ENCODE measurements around the gene CFAP90. TPM values are rescaled to one million over a fixed set of nuclear protein-coding genes. Genes with fewer than 3 reads are reported as not detected.

Gene CFAP90
- total RNA-seq, 1 donor from 2014 or later = not detected

- no peaks in the 10 kb centered on the region for H3K79me2 ChIP-seq (ENCODE audit: low read depth)
- H3K9me3 ChIP-seq (ENCODE audit: low read depth) = no peaks in the 10 kb centered on the region
- no peak overlapping the region for H2AFZ ChIP-seq (replicated peaks)
- peaks cover 4% of the 10 kb centered on the region for H3K4me1 ChIP-seq
- no peak overlapping the region for H3K4me2 ChIP-seq
- no peaks in the 10 kb centered on the region for H3K36me3 ChIP-seq
- no peak overlapping the region for H3K4me3 ChIP-seq
- no peak overlapping the region for H3K27ac Mint-ChIP-seq
- peaks cover 25% of the 10 kb centered on the region for H3F3A ChIP-seq (ENCODE audit: low read depth)
- H3K9ac ChIP-seq = no peak overlapping the region
- peaks cover 7% of the 10 kb centered on the region for H3K27me3 Mint-ChIP-seq (ENCODE audit: insufficient read depth, low read depth)
- peaks cover 16% of the 10 kb centered on the region for H3K4me1 Mint-ChIP-seq
- no peaks in the 10 kb centered on the region for H4K20me1 ChIP-seq (ENCODE audit: low read depth)
- H3K27ac ChIP-seq = no peak overlapping the region
- peaks cover 3% of the 10 kb centered on the region for H3K36me3 Mint-ChIP-seq
- no peak for TF ChIP-seq EZH2 (IDR thresholded peaks at IDR 0.05)
- TF ChIP-seq EZH2phosphoT487 (IDR thresholded peaks at IDR 0.05) = no peak
- TF ChIP-seq CTCF (IDR thresholded peaks at IDR 0.05) = no peak
- peaks cover 2% of the 10 kb centered on the region for H3K9me3 Mint-ChIP-seq
- no peak for DNase-seq (ENCODE audit: low spot score)
- H3K4me3 Mint-ChIP-seq = no peak overlapping the region
- peaks cover 17% of the 10 kb centered on the region for H3K27me3 ChIP-seq
Measured at GRCh38 chr5:7852988-7853387, 2.1 kb upstream of the CFAP90 start.

DNA sequence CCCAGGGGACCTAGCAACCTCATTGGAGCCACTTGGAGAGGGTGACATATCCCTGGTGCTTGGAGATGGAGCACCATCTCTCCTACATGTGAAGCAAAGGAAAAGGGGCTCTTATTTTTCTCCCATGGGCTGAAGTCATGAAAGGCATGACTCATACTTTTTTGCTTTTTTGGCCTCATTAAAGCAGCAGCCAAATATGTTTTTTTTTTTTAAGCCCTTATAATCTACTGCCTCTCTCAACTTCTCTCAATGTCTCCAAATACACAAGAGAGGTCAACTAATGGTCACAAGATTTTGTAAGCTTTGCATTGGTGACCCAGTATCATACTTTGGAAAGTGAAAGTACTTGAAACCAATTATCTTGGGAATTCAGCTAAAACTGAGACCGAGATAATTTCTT, 1.6 kb upstream of the CFAP90 start:
- no peak overlapping the region for H3K4me2 ChIP-seq
- H3K36me3 Mint-ChIP-seq = peaks cover 3% of the 10 kb centered on the region
- H3K4me3 Mint-ChIP-seq = peak overlapping the region; percentile 92
- peaks cover 16% of the 10 kb centered on the region for H3K4me1 Mint-ChIP-seq
- H3K27me3 Mint-ChIP-seq (ENCODE audit: insufficient read depth, low read depth) = peaks cover 7% of the 10 kb centered on the region
- peaks cover 21% of the 10 kb centered on the region for H3F3A ChIP-seq (ENCODE audit: low read depth)
- no peak overlapping the region for H3K9ac ChIP-seq
- peaks cover 2% of the 10 kb centered on the region for H3K9me3 Mint-ChIP-seq
- H3K27ac Mint-ChIP-seq = no peak overlapping the region
- DNase-seq (ENCODE audit: low spot score) = no peak
- H3K9me3 ChIP-seq (ENCODE audit: low read depth) = no peaks in the 10 kb centered on the region
- no peaks in the 10 kb centered on the region for H4K20me1 ChIP-seq (ENCODE audit: low read depth)
- TF ChIP-seq EZH2 (IDR thresholded peaks at IDR 0.05) (no peak), CTCF (IDR thresholded peaks at IDR 0.05) (no peak), EZH2phosphoT487 (IDR thresholded peaks at IDR 0.05) (no peak)
- H3K79me2 ChIP-seq (ENCODE audit: low read depth) = no peaks in the 10 kb centered on the region
- peaks cover 4% of the 10 kb centered on the region for H3K4me1 ChIP-seq
- no peak overlapping the region for H3K4me3 ChIP-seq
- H3K27me3 ChIP-seq = peaks cover 21% of the 10 kb centered on the region
- no peak overlapping the region for H3K27ac ChIP-seq
- no peak overlapping the region for H2AFZ ChIP-seq (replicated peaks)
- no peaks in the 10 kb centered on the region for H3K36me3 ChIP-seq

GRCh38 chr5:7851617-7852289, 820 bp upstream of the CFAP90 start:
- H3K9me3 Mint-ChIP-seq = peaks cover 2% of the 10 kb centered on the region
- H4K20me1 ChIP-seq (ENCODE audit: low read depth) = no peaks in the 10 kb centered on the region
- H3K27ac ChIP-seq = no peak overlapping the region
- peaks cover 7% of the 10 kb centered on the region for H3K27me3 Mint-ChIP-seq (ENCODE audit: insufficient read depth, low read depth)
- H3K79me2 ChIP-seq (ENCODE audit: low read depth) = no peaks in the 10 kb centered on the region
- TF ChIP-seq EZH2phosphoT487 (IDR thresholded peaks at IDR 0.05) (no peak), EZH2 (IDR thresholded peaks at IDR 0.05) (no peak), CTCF (IDR thresholded peaks at IDR 0.05) (no peak)
- no peak overlapping the region for H2AFZ ChIP-seq (replicated peaks)
- no peak overlapping the region for H3K9ac ChIP-seq
- H3K27ac Mint-ChIP-seq = peak overlapping the region; percentile 72
- H3K4me1 ChIP-seq = peaks cover 4% of the 10 kb centered on the region
- H3K4me1 Mint-ChIP-seq = peaks cover 14% of the 10 kb centered on the region
- H3K4me3 ChIP-seq = peak overlapping the region; percentile 76
- peaks cover 22% of the 10 kb centered on the region for H3K27me3 ChIP-seq
- peak overlapping the region; percentile 92 for H3K4me3 Mint-ChIP-seq
- H3F3A ChIP-seq (ENCODE audit: low read depth) = peaks cover 19% of the 10 kb centered on the region
- H3K36me3 Mint-ChIP-seq = peaks cover 3% of the 10 kb centered on the region
- H3K9me3 ChIP-seq (ENCODE audit: low read depth) = no peaks in the 10 kb centered on the region
- no peaks in the 10 kb centered on the region for H3K36me3 ChIP-seq
- no peak overlapping the region for H3K4me2 ChIP-seq
- no peak for DNase-seq (ENCODE audit: low spot score)

Data from neural progenitor cell (in vitro differentiated cells).